NCI-H2196 (cell line): ENCODE measurements around the gene CAMSAP3.

Source experiments
- DNase-seq: peaks from one replicate; lab custom pipeline; 2025; ENCODE audit not compliant: unreplicated experiment; lab: John Stamatoyannopoulos, UW

CAMSAP3 gene

GRCh38 chr19:7632340-7633203 lies 36.9 kb downstream of the CAMSAP3 start:
- no peak for DNase-seq

GRCh38 chr19:7633698-7634097 lies 38.0 kb downstream of the CAMSAP3 start, which contains the start of gene PCP2:
TSS of gene PCP2 (minus strand) at chr19:7633719. CDS start at chr19:7633457, 262 bp downstream.
- DNase-seq: no peak

GRCh38 chr19:7635670-7636069 lies 40.0 kb downstream of the CAMSAP3 start:
- DNase-seq: no peak

- DNase-seq: no peak
Measured at GRCh38 chr19:7636317-7636690, 40.6 kb downstream of the CAMSAP3 start.

GRCh38 chr19:7636691-7637373 lies 41.2 kb downstream of the CAMSAP3 start, which contains the start of gene STXBP2:
TSS of gene STXBP2 (plus strand) at chr19:7637110. CDS start at chr19:7637150, 40 bp downstream.
- peak; percentile 90 for DNase-seq

- DNase-seq: no peak
Measured at GRCh38 chr19:7637374-7638256, 42.0 kb downstream of the CAMSAP3 start.

GRCh38 chr19:7638802-7639465 lies 43.3 kb downstream of the CAMSAP3 start:
- no peak for DNase-seq

- no peak for DNase-seq
Measured at GRCh38 chr19:7639863-7640348, 44.2 kb downstream of the CAMSAP3 start.

GRCh38 chr19:7640803-7641202 lies 45.1 kb downstream of the CAMSAP3 start:
- DNase-seq: no peak

GRCh38 chr19:7641290-7642276 lies 45.9 kb downstream of the CAMSAP3 start:
- DNase-seq: no peak

GRCh38 chr19:7642295-7643030 lies 46.8 kb downstream of the CAMSAP3 start:
- no peak for DNase-seq

- DNase-seq: no peak
Measured at GRCh38 chr19:7643031-7643415, 47.4 kb downstream of the CAMSAP3 start.

- DNase-seq: peak; percentile 12
Measured at GRCh38 chr19:7643629-7644549, 48.2 kb downstream of the CAMSAP3 start.

GRCh38 chr19:7644550-7644877 lies 48.9 kb downstream of the CAMSAP3 start:
- no peak for DNase-seq

GRCh38 chr19:7645163-7645562 lies 49.5 kb downstream of the CAMSAP3 start:
- no peak for DNase-seq

GRCh38 chr19:7645656-7646425 lies 50.2 kb downstream of the CAMSAP3 start:
- DNase-seq: no peak

GRCh38 chr19:7646426-7646700 lies 50.7 kb downstream of the CAMSAP3 start:
- DNase-seq: no peak
